Activated naive CD4-positive, alpha-beta T cell treated with anti-CD3 and anti-CD28 coated beads, Interleukin-2, amount 50 U/mL, for 72 hours (primary cell): Measurements from ENCODE around the gene EHD2. TPM values are rescaled to one million over a fixed set of nuclear protein-coding genes. Genes with fewer than 3 reads are reported as not detected.
"Not testable (repeated sequence)": the region's sequence is repeated elsewhere in the genome, so short reads cannot be mapped to it uniquely, and the experiment has no call there.

Source experiments
- ATAC-seq, 2 donors: fragments of 150-1000 bp; cut with Tn5 transposase; 2 replicates each; pipeline ENCODE4 v1.10.0; 2021; ENCODE audit warnings: mild to moderate bottlenecking in 2 of 2, moderate library complexity in 2 of 2
- DNase-seq, 2 donors: peaks; one replicate each; pipeline ENCODE4 v3.0.0; 2021 to 2022; ENCODE audit warnings: low spot score in 2 of 2
- H3K27ac Mint-ChIP-seq, 2 donors: one replicate each; pipeline ENCODE4 v1.8.0; 2022; ENCODE audit warnings: mild to moderate bottlenecking in 2 of 2, mixed read lengths in 2 of 2
- H3K36me3 Mint-ChIP-seq, 2 donors: one replicate each; pipeline ENCODE4 v1.8.0; 2022; ENCODE audit warnings: mixed read lengths in 2 of 2
- H3K9me3 Mint-ChIP-seq, 2 donors: one replicate each; pipeline ENCODE4 v1.8.0; 2022; ENCODE audit warnings: mixed read lengths in 2 of 2
- total RNA-seq, 2 donors: library from RNA; stranded (reverse); gene quantifications; one replicate each; pipeline ENCODE4 v1.2.3, GENCODE V29; 2022

The EHD2 gene
- total RNA-seq, 2 donors from 2014 or later = 1.1 to 2.0 TPM

GRCh38 chr19:47766359-47766620 lies 53.1 kb downstream of the EHD2 start:
- H3K36me3 Mint-ChIP-seq = no peaks in the 10 kb centered on the region
- no peak for ATAC-seq
- H3K27ac Mint-ChIP-seq = no peak overlapping the region
- no peak for DNase-seq
- peaks cover 3% of the 10 kb centered on the region in 2 donors for H3K9me3 Mint-ChIP-seq

GRCh38 chr19:47766670-47767069 lies 53.4 kb downstream of the EHD2 start:
- ATAC-seq (no peak), DNase-seq (no peak)
- Mint-ChIP-seq H3K9me3 (peaks cover 3% of the 10 kb centered on the region in 2 donors), H3K36me3 (no peaks in the 10 kb centered on the region), H3K27ac (no peak overlapping the region)

GRCh38 chr19:47767349-47767748 lies 54.1 kb downstream of the EHD2 start:
- H3K9me3 Mint-ChIP-seq = peaks cover 3% of the 10 kb centered on the region in 2 donors
- DNase-seq (no peak), ATAC-seq (no peak)
- no peaks in the 10 kb centered on the region for H3K36me3 Mint-ChIP-seq
- H3K27ac Mint-ChIP-seq = no peak overlapping the region

GRCh38 chr19:47768604-47769003 lies 55.4 kb downstream of the EHD2 start:
- Mint-ChIP-seq H3K9me3 (peaks cover 3% of the 10 kb centered on the region in 2 donors), H3K27ac (no peak overlapping the region), H3K36me3 (no peaks in the 10 kb centered on the region)
- ATAC-seq (no peak), DNase-seq (no peak)

- no peak for DNase-seq
- Mint-ChIP-seq H3K36me3 (no peaks in the 10 kb centered on the region), H3K27ac (no peak overlapping the region), H3K9me3 (peaks cover 3% of the 10 kb centered on the region in 2 donors)
- ATAC-seq = no peak
Observed at GRCh38 chr19:47769534-47769933, 56.3 kb downstream of the EHD2 start.

GRCh38 chr19:47771291-47771690 lies 58.1 kb downstream of the EHD2 start:
- H3K36me3 Mint-ChIP-seq, DNase-seq, H3K27ac Mint-ChIP-seq, H3K9me3 Mint-ChIP-seq, ATAC-seq: not testable (repeated sequence)

- Mint-ChIP-seq H3K9me3 (no peaks in the 10 kb centered on the region), H3K36me3 (peaks cover 11 to 16% of the 10 kb centered on the region in 2 donors), H3K27ac (no peak overlapping the region)
- DNase-seq (no peak), ATAC-seq (no peak)
Observed at GRCh38 chr19:47776568-47776967, 63.3 kb downstream of the EHD2 start.

- Mint-ChIP-seq H3K27ac (peak overlapping the region; percentile 90 to 99), H3K36me3 (peaks cover 15 to 20% of the 10 kb centered on the region in 2 donors)
- ATAC-seq, DNase-seq, H3K9me3 Mint-ChIP-seq: not testable (repeated sequence)
Observed at GRCh38 chr19:47777245-47778048, 64.2 kb downstream of the EHD2 start.

- no peaks in the 10 kb centered on the region for H3K9me3 Mint-ChIP-seq
- DNase-seq = peak; percentile 86 to 89
- H3K27ac Mint-ChIP-seq = peak within 1 kb of the TSS; percentile 96 to 99
- peak; percentile 95 to 97 for ATAC-seq
- peaks cover 15 to 20% of the 10 kb centered on the region in 2 donors for H3K36me3 Mint-ChIP-seq
Observed at GRCh38 chr19:47778049-47778953, 65.1 kb downstream of the EHD2 start, which contains the start of gene SELENOW. Gene SELENOW, plus strand, starts transcription at chr19:47778703. Its CDS starts 83 bp downstream, at chr19:47778786.

GRCh38 chr19:47778954-47779351 lies 65.7 kb downstream of the EHD2 start:
- Mint-ChIP-seq H3K27ac (peak overlapping the region; percentile 96 to 99), H3K9me3 (no peaks in the 10 kb centered on the region), H3K36me3 (peaks cover 15 to 20% of the 10 kb centered on the region in 2 donors)
- DNase-seq = peak in 1 of 2 donors; percentile 18
- ATAC-seq = no peak

GRCh38 chr19:47779524-47780214 lies 66.4 kb downstream of the EHD2 start:
- H3K9me3 Mint-ChIP-seq = no peaks in the 10 kb centered on the region
- peak overlapping the region; percentile 96 to 99 for H3K27ac Mint-ChIP-seq
- peaks cover 15 to 20% of the 10 kb centered on the region in 2 donors for H3K36me3 Mint-ChIP-seq
- DNase-seq (no peak), ATAC-seq (no peak)

GRCh38 chr19:47780215-47780551 lies 67.0 kb downstream of the EHD2 start:
- Mint-ChIP-seq H3K36me3 (peaks cover 15 to 20% of the 10 kb centered on the region in 2 donors), H3K9me3 (no peaks in the 10 kb centered on the region), H3K27ac (peak overlapping the region; percentile 96 to 99)
- DNase-seq (no peak), ATAC-seq (no peak)

GRCh38 chr19:47781590-47782262 lies 68.5 kb downstream of the EHD2 start:
- H3K9me3 Mint-ChIP-seq = no peaks in the 10 kb centered on the region
- DNase-seq (no peak), ATAC-seq (no peak)
- peak overlapping the region in 1 of 2 donors; percentile 99 for H3K27ac Mint-ChIP-seq
- peaks cover 15 to 20% of the 10 kb centered on the region in 2 donors for H3K36me3 Mint-ChIP-seq

GRCh38 chr19:47786566-47786965 lies 73.3 kb downstream of the EHD2 start:
- H3K27ac Mint-ChIP-seq = no peak overlapping the region

GRCh38 chr19:47787307-47787706 lies 74.1 kb downstream of the EHD2 start:
- H3K27ac Mint-ChIP-seq, ATAC-seq, H3K9me3 Mint-ChIP-seq, DNase-seq, H3K36me3 Mint-ChIP-seq: not testable (repeated sequence)

More at GRCh38 chr19:47786566-47786965, 73.3 kb downstream of the EHD2 start:
- no peak for ATAC-seq
- H3K9me3 Mint-ChIP-seq = no peaks in the 10 kb centered on the region
- peaks cover 3 to 4% of the 10 kb centered on the region in 2 donors for H3K36me3 Mint-ChIP-seq
- DNase-seq = no peak

GRCh38 chr19:47789811-47790210 lies 76.6 kb downstream of the EHD2 start:
- not testable (repeated sequence) for H3K36me3 Mint-ChIP-seq, H3K27ac Mint-ChIP-seq, DNase-seq, H3K9me3 Mint-ChIP-seq
- peak in 1 of 2 donors; percentile 51 for ATAC-seq
